ENCODE data around the gene PPP4R3B. TPM values are rescaled to one million over a fixed set of nuclear protein-coding genes. Genes with fewer than 3 reads are reported as not detected.
A peak's percentile ranks its signal among the peaks of the same experiment; 100 is the strongest.

Gene PPP4R3B
- total RNA-seq, 2 experiments from 2014 or later: 55.4 to 57.2 TPM

- Mint-ChIP-seq H3K9me3 (no peaks in the 10 kb centered on the region), H3K36me3 (ENCODE audit: low read depth) (peaks cover 23% of the 10 kb centered on the region), H3K27me3 (ENCODE audit: low read depth) (no peaks in the 10 kb centered on the region), H3K4me3 (no peak overlapping the region), H3K27ac (no peak overlapping the region), H3K4me1 (ENCODE audit: low read depth) (no peaks in the 10 kb centered on the region)
- no peak for DNase-seq
- CTCF ChIA-PET: no interaction called here
- intact Hi-C loops (cut with micrococcal nuclease): no loop called here
Observed at GRCh38 chr2:55547001-55547400, 70.4 kb downstream of the PPP4R3B start.

GRCh38 chr2:55530539-55531081 is 86.8 kb downstream of the PPP4R3B start:
- H3K9me3 Mint-ChIP-seq: no peaks in the 10 kb centered on the region
- no peaks in the 10 kb centered on the region for H3K27me3 Mint-ChIP-seq (ENCODE audit: low read depth)
- peak; percentile 30 for DNase-seq
- H3K36me3 Mint-ChIP-seq (ENCODE audit: low read depth): peaks cover 36% of the 10 kb centered on the region
- intact Hi-C loops (cut with micrococcal nuclease): loop anchor here (2.0 kb wide), 2 partner anchors 54 to 86 kb away; partner anchors contain the start of gene PPP4R3B
- CTCF ChIA-PET: interaction anchor here (0.8 kb wide), 1 partner anchor 10 kb away, joined by 3 read pairs; no protein-coding TSS in a partner anchor
- no peak overlapping the region for H3K4me3 Mint-ChIP-seq
- H3K27ac Mint-ChIP-seq: peak overlapping the region; percentile 86
- H3K4me1 Mint-ChIP-seq (ENCODE audit: low read depth): peaks cover 17% of the 10 kb centered on the region

- Mint-ChIP-seq H3K36me3 (ENCODE audit: low read depth) (peaks cover 43% of the 10 kb centered on the region), H3K27me3 (ENCODE audit: low read depth) (no peaks in the 10 kb centered on the region), H3K4me1 (ENCODE audit: low read depth) (peaks cover 14% of the 10 kb centered on the region), H3K4me3 (no peak overlapping the region), H3K9me3 (no peaks in the 10 kb centered on the region), H3K27ac (no peak overlapping the region)
- DNase-seq: no peak
- CTCF ChIA-PET: no interaction called here
- intact Hi-C loops (cut with micrococcal nuclease): no loop called here
Observed at GRCh38 chr2:55526174-55526573, 91.2 kb downstream of the PPP4R3B start.

- peaks cover 8% of the 10 kb centered on the region for H3K4me1 Mint-ChIP-seq (ENCODE audit: low read depth)
- H3K27me3 Mint-ChIP-seq (ENCODE audit: low read depth): no peaks in the 10 kb centered on the region
- no peak overlapping the region for H3K4me3 Mint-ChIP-seq
- no peaks in the 10 kb centered on the region for H3K9me3 Mint-ChIP-seq
- CTCF ChIA-PET: no interaction called here
- intact Hi-C loops (cut with micrococcal nuclease): no loop called here
- H3K36me3 Mint-ChIP-seq (ENCODE audit: low read depth): peaks cover 35% of the 10 kb centered on the region
- no peak overlapping the region for H3K27ac Mint-ChIP-seq
- no peak for DNase-seq
Observed at GRCh38 chr2:55524884-55525437, 92.5 kb downstream of the PPP4R3B start.

- peak overlapping the region; percentile 99 for H3K4me3 Mint-ChIP-seq
- H3K9me3 Mint-ChIP-seq: no peaks in the 10 kb centered on the region
- CTCF ChIA-PET: interaction anchor here (0.5 to 1.4 kb wide), 7 partner anchors 10 to 472 kb away, joined by 3 to 5 read pairs (median 3); no protein-coding TSS in a partner anchor
- intact Hi-C loops (cut with micrococcal nuclease): loop anchor here (1.0 to 5.0 kb wide), 11 partner anchors 71 to 798 kb away; partner anchors contain the start of genes CLHC1, EML6, MTIF2 and PNPT1
- peaks cover 18% of the 10 kb centered on the region for H3K36me3 Mint-ChIP-seq (ENCODE audit: low read depth)
- H3K27ac Mint-ChIP-seq: peak overlapping the region; percentile 96
- no peaks in the 10 kb centered on the region for H3K27me3 Mint-ChIP-seq (ENCODE audit: low read depth)
- DNase-seq: peak; percentile 45
- peaks cover 14% of the 10 kb centered on the region for H3K4me1 Mint-ChIP-seq (ENCODE audit: low read depth)
Observed at GRCh38 chr2:55519938-55520885, 97.2 kb downstream of the PPP4R3B start.

GRCh38 chr2:55518841-55519165 is 98.6 kb downstream of the PPP4R3B start:
- Mint-ChIP-seq H3K4me1 (ENCODE audit: low read depth) (peaks cover 14% of the 10 kb centered on the region), H3K4me3 (peak overlapping the region; percentile 99), H3K36me3 (ENCODE audit: low read depth) (peaks cover 10% of the 10 kb centered on the region), H3K9me3 (no peaks in the 10 kb centered on the region), H3K27ac (peak overlapping the region; percentile 96), H3K27me3 (ENCODE audit: low read depth) (no peaks in the 10 kb centered on the region)
- CTCF ChIA-PET: interaction anchor here (0.6 to 1.2 kb wide), 2 partner anchors 10 to 125 kb away, joined by 3 to 5 read pairs; no protein-coding TSS in a partner anchor
- DNase-seq: no peak
- intact Hi-C loops (cut with micrococcal nuclease): loop anchor here (1.0 to 5.0 kb wide), 11 partner anchors 72 to 797 kb away; partner anchors contain the start of genes CLHC1, EML6, MTIF2 and PNPT1

- DNase-seq: no peak
- no peaks in the 10 kb centered on the region for H3K9me3 Mint-ChIP-seq
Observed at GRCh38 chr2:55511508-55512124, 105.8 kb downstream of the PPP4R3B start.

GRCh38 chr2:55502590-55503141 is 114.8 kb downstream of the PPP4R3B start:
- no peak for DNase-seq
- no peaks in the 10 kb centered on the region for H3K27me3 Mint-ChIP-seq (ENCODE audit: low read depth)
- no peak overlapping the region for H3K4me3 Mint-ChIP-seq
- intact Hi-C loops (cut with micrococcal nuclease): no loop called here
- H3K4me1 Mint-ChIP-seq (ENCODE audit: low read depth): no peaks in the 10 kb centered on the region
- no peaks in the 10 kb centered on the region for H3K36me3 Mint-ChIP-seq (ENCODE audit: low read depth)
- no peak overlapping the region for H3K27ac Mint-ChIP-seq
- CTCF ChIA-PET: no interaction called here
- no peaks in the 10 kb centered on the region for H3K9me3 Mint-ChIP-seq

More at GRCh38 chr2:55511508-55512124, 105.8 kb downstream of the PPP4R3B start:
- CTCF ChIA-PET: no interaction called here
- Mint-ChIP-seq H3K36me3 (ENCODE audit: low read depth) (no peaks in the 10 kb centered on the region), H3K27me3 (ENCODE audit: low read depth) (no peaks in the 10 kb centered on the region), H3K27ac (no peak overlapping the region), H3K4me3 (no peak overlapping the region), H3K4me1 (ENCODE audit: low read depth) (no peaks in the 10 kb centered on the region)
- intact Hi-C loops (cut with micrococcal nuclease): no loop called here

GRCh38 chr2:55500025-55500424 is 117.4 kb downstream of the PPP4R3B start:
- Mint-ChIP-seq H3K36me3 (ENCODE audit: low read depth) (no peaks in the 10 kb centered on the region), H3K27ac (no peak overlapping the region), H3K9me3 (no peaks in the 10 kb centered on the region), H3K27me3 (ENCODE audit: low read depth) (no peaks in the 10 kb centered on the region), H3K4me3 (no peak overlapping the region), H3K4me1 (ENCODE audit: low read depth) (no peaks in the 10 kb centered on the region)
- CTCF ChIA-PET: no interaction called here
- no peak for DNase-seq
- intact Hi-C loops (cut with micrococcal nuclease): no loop called here

GRCh38 chr2:55498582-55498981 is 118.8 kb downstream of the PPP4R3B start:
- Mint-ChIP-seq H3K4me3 (no peak overlapping the region), H3K27ac (no peak overlapping the region), H3K36me3 (ENCODE audit: low read depth) (no peaks in the 10 kb centered on the region), H3K9me3 (no peaks in the 10 kb centered on the region), H3K27me3 (ENCODE audit: low read depth) (no peaks in the 10 kb centered on the region), H3K4me1 (ENCODE audit: low read depth) (no peaks in the 10 kb centered on the region)
- intact Hi-C loops (cut with micrococcal nuclease): no loop called here
- no peak for DNase-seq
- CTCF ChIA-PET: interaction anchor here (0.7 kb wide), 1 partner anchor 11 kb away, joined by 4 read pairs; no protein-coding TSS in a partner anchor
